Measurements from ENCODE around the gene ADGRD1.

DNA sequence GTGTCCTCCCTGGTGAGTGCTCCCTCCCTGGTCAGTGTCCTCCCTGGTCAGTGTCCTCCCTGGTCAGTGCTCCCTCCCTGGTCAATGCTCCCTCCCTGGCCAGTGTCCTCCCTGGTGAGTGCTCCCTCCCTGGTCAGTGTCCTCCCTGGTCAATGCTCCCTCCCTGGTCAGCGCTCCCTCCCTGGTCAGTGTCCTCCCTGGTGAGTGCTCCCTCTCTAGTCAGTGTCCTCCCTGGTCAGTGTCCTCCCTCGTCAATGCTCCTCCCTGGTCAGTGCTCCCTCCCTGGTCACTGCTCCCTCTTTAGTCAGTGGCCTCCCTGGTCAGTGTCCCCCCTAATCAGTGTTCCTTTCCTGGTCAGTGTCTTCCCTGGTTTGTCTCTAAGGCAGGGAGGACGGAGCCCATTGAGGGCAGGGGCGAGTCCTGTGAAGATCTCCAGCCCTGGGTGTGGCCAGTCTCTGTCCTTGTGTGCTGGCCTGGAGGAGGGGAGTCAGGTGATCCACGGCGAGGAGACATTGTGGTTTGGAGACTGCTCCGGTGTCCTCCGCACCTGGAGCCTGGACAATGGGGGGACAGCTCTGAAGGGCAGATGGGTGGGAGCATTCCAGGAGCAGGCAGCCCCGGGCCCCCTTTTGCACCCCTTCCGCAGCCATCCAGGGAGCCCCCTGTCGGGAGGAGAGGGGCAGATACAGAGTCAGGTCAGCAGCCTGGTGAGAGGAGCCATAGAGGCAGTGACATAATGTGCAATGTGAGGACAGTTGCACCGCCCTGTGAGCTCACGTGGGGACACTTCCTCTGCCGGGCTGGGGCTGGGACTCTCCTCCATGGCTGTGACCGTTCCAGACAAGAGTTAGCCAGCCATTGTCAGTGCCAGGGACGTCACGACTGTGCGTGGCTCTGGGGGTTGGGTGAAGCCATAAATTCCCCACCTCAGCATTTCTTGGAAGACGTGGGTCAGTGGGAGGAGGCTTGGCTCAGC is 93.4 kb downstream of the ADGRD1 start:
- TF ChIP-seq, protein P1, sequence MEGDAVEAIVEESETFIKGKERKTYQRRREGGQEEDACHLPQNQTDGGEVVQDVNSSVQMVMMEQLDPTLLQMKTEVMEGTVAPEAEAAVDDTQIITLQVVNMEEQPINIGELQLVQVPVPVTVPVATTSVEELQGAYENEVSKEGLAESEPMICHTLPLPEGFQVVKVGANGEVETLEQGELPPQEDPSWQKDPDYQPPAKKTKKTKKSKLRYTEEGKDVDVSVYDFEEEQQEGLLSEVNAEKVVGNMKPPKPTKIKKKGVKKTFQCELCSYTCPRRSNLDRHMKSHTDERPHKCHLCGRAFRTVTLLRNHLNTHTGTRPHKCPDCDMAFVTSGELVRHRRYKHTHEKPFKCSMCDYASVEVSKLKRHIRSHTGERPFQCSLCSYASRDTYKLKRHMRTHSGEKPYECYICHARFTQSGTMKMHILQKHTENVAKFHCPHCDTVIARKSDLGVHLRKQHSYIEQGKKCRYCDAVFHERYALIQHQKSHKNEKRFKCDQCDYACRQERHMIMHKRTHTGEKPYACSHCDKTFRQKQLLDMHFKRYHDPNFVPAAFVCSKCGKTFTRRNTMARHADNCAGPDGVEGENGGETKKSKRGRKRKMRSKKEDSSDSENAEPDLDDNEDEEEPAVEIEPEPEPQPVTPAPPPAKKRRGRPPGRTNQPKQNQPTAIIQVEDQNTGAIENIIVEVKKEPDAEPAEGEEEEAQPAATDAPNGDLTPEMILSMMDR (IDR thresholded peaks at IDR 0.05): no peak
- TF ChIP-seq, protein P2, sequence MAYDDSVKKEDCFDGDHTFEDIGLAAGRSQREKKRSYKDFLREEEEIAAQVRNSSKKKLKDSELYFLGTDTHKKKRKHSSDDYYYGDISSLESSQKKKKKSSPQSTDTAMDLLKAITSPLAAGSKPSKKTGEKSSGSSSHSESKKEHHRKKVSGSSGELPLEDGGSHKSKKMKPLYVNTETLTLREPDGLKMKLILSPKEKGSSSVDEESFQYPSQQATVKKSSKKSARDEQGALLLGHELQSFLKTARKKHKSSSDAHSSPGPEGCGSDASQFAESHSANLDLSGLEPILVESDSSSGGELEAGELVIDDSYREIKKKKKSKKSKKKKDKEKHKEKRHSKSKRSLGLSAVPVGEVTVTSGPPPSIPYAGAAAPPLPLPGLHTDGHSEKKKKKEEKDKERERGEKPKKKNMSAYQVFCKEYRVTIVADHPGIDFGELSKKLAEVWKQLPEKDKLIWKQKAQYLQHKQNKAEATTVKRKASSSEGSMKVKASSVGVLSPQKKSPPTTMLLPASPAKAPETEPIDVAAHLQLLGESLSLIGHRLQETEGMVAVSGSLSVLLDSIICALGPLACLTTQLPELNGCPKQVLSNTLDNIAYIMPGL (CRISPR knock-in tag; IDR thresholded peaks at IDR 0.05): no peak
- TF ChIP-seq USF2 (CRISPR knock-in tag; IDR thresholded peaks at IDR 0.05) (no peak), NFE2L1 (CRISPR knock-in tag; IDR thresholded peaks at IDR 0.05) (no peak), ZMAT4 (CRISPR knock-in tag; IDR thresholded peaks at IDR 0.05) (no peak), SMAD3 (CRISPR knock-in tag; IDR thresholded peaks at IDR 0.05; ENCODE audit: borderline replicate concordance) (no peak), IRF1 (CRISPR knock-in tag; IDR thresholded peaks at IDR 0.05) (no peak), ATF2 (CRISPR knock-in tag; IDR thresholded peaks at IDR 0.05; ENCODE audit: borderline replicate concordance, low read depth) (no peak)

Data from WTC11 (cell line).